Measurements from ENCODE around the gene MEPCE. TPM values are rescaled to one million over a fixed set of nuclear protein-coding genes. Genes with fewer than 3 reads are reported as not detected.

Gene MEPCE
- total and polyA plus RNA-seq, 9 of the 15 experiments (the other 6 are each of a cell fraction or from before 2014, with no cell fraction given) = 10.9 to 76.3 (median 44.1) TPM

DNA sequence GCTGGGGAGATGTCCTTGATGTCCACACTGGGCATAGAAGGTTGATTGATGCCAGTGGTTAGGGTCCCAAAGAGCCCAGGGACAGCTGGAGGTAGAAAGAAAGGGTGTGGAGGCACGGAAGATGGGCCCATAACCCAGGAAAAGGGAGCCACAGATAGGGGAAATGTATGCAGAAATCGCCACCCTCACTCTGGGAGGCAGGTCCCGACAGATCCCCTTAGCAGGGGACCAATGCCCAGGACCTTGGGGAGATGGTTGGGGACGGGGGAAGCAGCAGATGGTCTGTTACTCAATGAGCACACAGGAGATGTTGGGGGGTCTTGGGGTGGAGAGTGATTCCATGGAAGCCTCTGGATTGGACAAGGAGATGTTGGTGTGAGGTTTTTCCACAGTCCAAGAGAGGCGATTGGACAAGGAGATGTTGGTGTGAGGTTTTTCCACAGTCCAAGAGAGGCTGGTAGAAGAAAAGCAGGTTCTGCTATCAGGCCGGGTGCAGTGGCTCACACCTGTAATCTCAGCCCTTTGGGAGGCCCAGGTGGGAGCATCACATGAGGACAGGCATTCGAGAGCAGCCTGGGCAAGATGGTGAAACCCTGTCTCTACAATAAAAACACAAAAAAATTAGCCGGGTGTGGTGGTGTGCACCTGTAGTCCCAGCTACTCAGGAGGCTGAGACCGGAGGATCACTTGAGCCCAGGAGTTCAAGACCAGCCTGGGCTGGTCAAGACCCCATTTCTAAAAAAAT, 13.6 kb downstream of the MEPCE start:
- BruUV-seq (replicated peaks) = no TSS peak
- no peak for DNase-seq (ENCODE audit: extremely low read depth in 1 of 4, low spot score in 3 of 4)
- CTCF ChIA-PET (ENCODE audit: low intra/inter-chr PET ratio) = interaction anchor here (0.6 kb wide), 1 partner anchor 26 kb away, joined by 4 read pairs; no protein-coding TSS in a partner anchor

More for the DNA sequence above, 13.6 kb downstream of the MEPCE start:
- H3K27ac ChIP-seq (ENCODE audit: extremely low read depth, low read depth, low read length) = peak overlapping the region; percentile 91
- H3K9me3 ChIP-seq (replicated peaks; ENCODE audit: control insufficient read depth, insufficient read depth, low read depth, low read length) = no peaks in the 10 kb centered on the region
- peaks cover 36 to 58% of the 10 kb centered on the region in 2 experiments for H3K4me1 ChIP-seq (replicated peaks in 1 of 2; ENCODE audit: control insufficient read depth in 2 of 2, insufficient read depth in 2 of 2, low read length in 2 of 2)
- intact Hi-C loops (cut with micrococcal nuclease) = no loop called here
- ATAC-seq (no peak), FAIRE-seq (peak; percentile 26)
- H3K4me2 ChIP-seq (ENCODE audit: insufficient read depth, low read length) = no peak overlapping the region
- H3K36me3 ChIP-seq (ENCODE audit: control insufficient read depth, insufficient read depth, low read length) = no peaks in the 10 kb centered on the region
- H3K79me2 ChIP-seq (ENCODE audit: control insufficient read depth, insufficient read depth, low read length) = no peaks in the 10 kb centered on the region
- peak overlapping the region in 1 of 2 experiments; percentile 68; a peak in 2 of 4 replicates for H3K9ac ChIP-seq (ENCODE audit: insufficient read depth in 1 of 2, low read depth in 2 of 2, low read length in 2 of 2)
- in situ Hi-C loops (cut with MboI) = no loop called here
- TF ChIP-seq, protein P1, sequence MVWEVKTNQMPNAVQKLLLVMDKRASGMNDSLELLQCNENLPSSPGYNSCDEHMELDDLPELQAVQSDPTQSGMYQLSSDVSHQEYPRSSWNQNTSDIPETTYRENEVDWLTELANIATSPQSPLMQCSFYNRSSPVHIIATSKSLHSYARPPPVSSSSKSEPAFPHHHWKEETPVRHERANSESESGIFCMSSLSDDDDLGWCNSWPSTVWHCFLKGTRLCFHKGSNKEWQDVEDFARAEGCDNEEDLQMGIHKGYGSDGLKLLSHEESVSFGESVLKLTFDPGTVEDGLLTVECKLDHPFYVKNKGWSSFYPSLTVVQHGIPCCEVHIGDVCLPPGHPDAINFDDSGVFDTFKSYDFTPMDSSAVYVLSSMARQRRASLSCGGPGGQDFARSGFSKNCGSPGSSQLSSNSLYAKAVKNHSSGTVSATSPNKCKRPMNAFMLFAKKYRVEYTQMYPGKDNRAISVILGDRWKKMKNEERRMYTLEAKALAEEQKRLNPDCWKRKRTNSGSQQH (CRISPR knock-in tag; IDR thresholded peaks at IDR 0.05) = no peak
- TF ChIP-seq SIRT6 (IDR thresholded peaks at IDR 0.05; ENCODE audit: low read depth, low read length) (no peak), MBD2 (IDR thresholded peaks at IDR 0.05; ENCODE audit: borderline replicate concordance, low read depth) (no peak)
- 80% methylated on average over 9 of the region's 9 CpGs for WGBS (ENCODE audit: insufficient coverage, low coverage, missing lambda C conversion rate)
- H2AFZ ChIP-seq (ENCODE audit: low read depth, low read length) = no peak overlapping the region
- H3K9me1 ChIP-seq (ENCODE audit: control insufficient read depth, insufficient read depth, low read length) = no peaks in the 10 kb centered on the region
- POLR2A ChIA-PET = interaction anchor here (1.2 to 6.1 kb wide), 4 partner anchors 10 to 145 kb away, joined by 3 to 58 read pairs (median 16); partner anchors contain the start of genes MEPCE and ZCWPW1
- H3K27me3 ChIP-seq (ENCODE audit: control insufficient read depth in 2 of 2, insufficient read depth in 2 of 2, low read length in 2 of 2) = no peaks in the 10 kb centered on the region
- H4K20me1 ChIP-seq (replicated peaks; ENCODE audit: control insufficient read depth, insufficient read depth, low read length) = no peaks in the 10 kb centered on the region
- no peak overlapping the region for H3K4me3 ChIP-seq
